ENCODE results near the gene ACER3.
A peak's percentile ranks its signal among the peaks of the same experiment; 100 is the strongest.

Gene ACER3

GRCh38 chr11:77073328-77074001 lies 212.7 kb downstream of the ACER3 start:
- H3K4me3 ChIP-seq (ENCODE audit: low read depth, low read length) = no peak overlapping the region
- TF ChIP-seq CTCF (IDR thresholded peaks at IDR 0.05; ENCODE audit: low read depth, low read length) = peak; percentile 69

- no peak overlapping the region for H3K4me3 ChIP-seq (ENCODE audit: low read depth, low read length)
- TF ChIP-seq CTCF (IDR thresholded peaks at IDR 0.05; ENCODE audit: low read depth, low read length) = no peak
Measured at GRCh38 chr11:77074205-77074604, 213.5 kb downstream of the ACER3 start.

- no peak for TF ChIP-seq CTCF (IDR thresholded peaks at IDR 0.05; ENCODE audit: low read depth, low read length)
- H3K4me3 ChIP-seq (ENCODE audit: low read depth, low read length) = no peak overlapping the region
Measured at GRCh38 chr11:77074626-77075221, 214.0 kb downstream of the ACER3 start.

GRCh38 chr11:77075425-77075905 lies 214.7 kb downstream of the ACER3 start:
- no peak overlapping the region for H3K4me3 ChIP-seq (ENCODE audit: low read depth, low read length)
- TF ChIP-seq CTCF (IDR thresholded peaks at IDR 0.05; ENCODE audit: low read depth, low read length) = no peak
